AG09319 (cell line): Measurements from ENCODE around the gene ZNF146.
A peak's percentile ranks its signal among the peaks of the same experiment; 100 is the strongest.
"Not testable (repeated sequence)": the region's sequence is repeated elsewhere in the genome, so short reads cannot be mapped to it uniquely, and the experiment has no call there.

Experiments
- DNase-seq: peaks from one replicate; pipeline ENCODE4 v3.0.0-alpha.2; 2010; ENCODE audit warnings: low read depth; ENCODE audit errors: extremely low read depth
- CTCF ChIP-seq: IDR thresholded peaks from 2 replicates; pipeline ENCODE4 v1.5.1; 2011; ENCODE audit warnings: low read depth, mild to moderate bottlenecking, inconsistent platforms, low read length, moderate library complexity

Gene ZNF146

GRCh38 chr19:36212895-36213294 is 2.0 kb upstream of the ZNF146 start:
- no peak for DNase-seq
- TF ChIP-seq CTCF = no peak

- TF ChIP-seq CTCF = no peak
- DNase-seq = peak; percentile 14
Measured at GRCh38 chr19:36215276-36216123, 594 bp downstream of the ZNF146 start.

- no peak for TF ChIP-seq CTCF
- DNase-seq = no peak
Measured at GRCh38 chr19:36221474-36221873, 6.6 kb downstream of the ZNF146 start.

GRCh38 chr19:36222503-36222902 is 7.6 kb downstream of the ZNF146 start:
- DNase-seq = no peak
- no peak for TF ChIP-seq CTCF

- no peak for TF ChIP-seq CTCF
- DNase-seq = peak; percentile 10
Measured at GRCh38 chr19:36225219-36225892, 10.4 kb downstream of the ZNF146 start.

- not testable (repeated sequence) for DNase-seq
Measured at GRCh38 chr19:36233626-36234025, 18.7 kb downstream of the ZNF146 start.

- TF ChIP-seq CTCF = no peak
- DNase-seq = no peak
Measured at GRCh38 chr19:36236304-36236945, 21.5 kb downstream of the ZNF146 start.
